ENCODE results near the gene SOX14.

Gene SOX14

DNA sequence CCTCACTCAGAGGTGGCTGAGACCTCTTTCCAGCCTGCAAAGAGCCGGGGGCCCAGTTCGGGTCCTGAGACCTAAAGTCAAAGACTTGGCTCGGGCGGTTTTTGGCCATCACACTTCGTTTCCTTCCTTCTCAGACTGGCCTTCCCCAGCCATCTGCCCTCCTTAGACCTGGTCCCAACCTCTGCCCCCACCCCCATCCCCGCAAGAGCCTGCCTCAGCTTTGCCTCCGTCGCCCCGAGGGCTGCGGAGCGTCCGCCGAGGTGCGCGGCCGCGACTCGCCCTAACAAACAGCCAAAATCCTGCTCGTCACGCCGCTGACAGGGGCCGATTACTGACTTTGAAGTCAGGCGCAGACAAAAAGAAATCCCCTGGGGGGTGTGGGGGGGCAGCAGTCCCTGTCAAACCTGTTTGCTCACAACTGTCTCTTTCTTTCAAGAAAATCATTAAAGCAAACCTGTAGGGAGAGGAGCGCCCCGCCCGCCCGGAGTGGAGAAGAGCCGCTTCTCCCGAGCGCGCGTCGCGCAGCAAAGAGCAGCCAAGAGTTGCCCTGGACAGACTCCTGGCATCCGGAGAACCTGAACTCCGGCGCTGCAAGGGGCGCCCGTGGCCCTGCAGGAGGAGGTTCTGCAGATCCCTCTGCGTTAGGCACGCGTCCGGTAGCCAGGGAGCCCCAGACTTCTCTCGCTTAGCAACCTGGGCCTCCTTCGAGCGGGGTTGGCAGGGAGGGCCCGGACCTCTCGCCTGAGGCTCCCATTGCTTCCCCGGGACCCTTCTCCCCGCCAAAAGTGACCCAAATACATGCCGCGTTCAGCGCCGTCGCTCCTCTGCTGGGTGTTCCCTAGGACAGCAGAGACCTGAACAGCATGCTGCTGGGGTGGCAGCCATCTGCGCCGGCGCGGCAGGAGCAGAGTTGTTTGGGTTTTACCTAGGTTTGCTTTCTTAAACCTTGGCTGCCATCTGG is 4.5 kb downstream of the SOX14 start:
- no peak for DNase-seq (ENCODE audit: low read depth)

- no peak for DNase-seq (ENCODE audit: low read depth)
These were observed 5.4 kb downstream of the SOX14 start for GRCh38 chr3:137769322-137770065.

DNA sequence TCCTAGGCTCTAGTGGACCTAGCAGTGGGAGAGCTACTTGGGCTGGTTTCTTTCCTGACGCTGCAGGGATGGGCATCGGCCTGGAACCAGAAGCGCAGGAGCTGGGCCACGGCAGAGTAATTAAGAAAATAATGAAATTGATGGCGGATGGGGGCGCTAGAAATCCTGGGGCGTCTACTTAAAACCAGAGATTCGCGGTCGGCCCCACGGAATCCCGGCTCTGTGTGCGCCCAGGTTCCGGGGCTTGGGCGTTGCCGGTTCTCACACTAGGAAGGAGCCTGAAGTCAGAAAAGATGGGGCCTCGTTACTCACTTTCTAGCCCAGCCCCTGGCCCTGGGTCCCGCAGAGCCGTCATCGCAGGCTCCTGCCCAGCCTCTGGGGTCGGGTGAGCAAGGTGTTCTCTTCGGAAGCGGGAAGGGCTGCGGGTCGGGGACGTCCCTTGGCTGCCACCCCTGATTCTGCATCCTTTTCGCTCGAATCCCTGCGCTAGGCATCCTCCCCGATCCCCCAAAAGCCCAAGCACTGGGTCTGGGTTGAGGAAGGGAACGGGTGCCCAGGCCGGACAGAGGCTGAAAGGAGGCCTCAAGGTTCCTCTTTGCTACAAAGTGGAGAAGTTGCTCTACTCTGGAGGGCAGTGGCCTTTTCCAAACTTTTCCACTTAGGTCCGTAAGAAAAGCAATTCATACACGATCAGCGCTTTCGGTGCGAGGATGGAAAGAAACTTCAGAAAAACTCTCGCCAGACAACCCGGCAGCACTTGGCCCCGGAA is 6.1 kb downstream of the SOX14 start:
- DNase-seq (ENCODE audit: low read depth), result no peak

DNA sequence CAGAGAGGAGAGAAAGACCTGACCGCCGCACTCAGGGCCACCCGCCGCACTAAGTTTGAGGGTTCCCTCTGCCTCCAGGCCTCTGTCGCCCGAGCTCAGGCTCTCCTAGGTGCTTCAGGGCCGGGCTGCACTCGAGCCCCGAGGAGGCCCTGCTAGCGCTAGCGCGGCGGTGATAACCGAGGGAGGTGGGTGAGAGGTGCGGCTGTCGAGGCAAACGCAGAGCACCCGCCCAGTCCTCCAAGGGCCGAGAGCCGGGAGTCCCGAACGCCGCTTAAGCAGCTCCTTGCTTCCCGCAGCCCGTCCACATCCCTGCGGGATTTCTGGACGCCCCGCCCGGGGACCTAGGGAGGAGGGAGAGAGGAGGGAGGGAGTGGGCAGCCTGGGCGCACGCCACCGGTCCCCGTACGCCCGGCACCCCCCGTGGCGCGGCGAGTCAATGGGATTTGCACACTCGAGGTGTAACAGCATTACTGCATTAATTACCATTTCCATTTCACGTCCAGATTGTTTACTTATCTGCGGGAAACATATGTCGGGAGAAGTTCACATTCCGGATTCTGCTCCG is 6.8 kb downstream of the SOX14 start:
- no peak for DNase-seq (ENCODE audit: low read depth)

GRCh38 chr3:137771401-137772213 is 7.5 kb downstream of the SOX14 start:
- no peak for DNase-seq (ENCODE audit: low read depth)

DNA sequence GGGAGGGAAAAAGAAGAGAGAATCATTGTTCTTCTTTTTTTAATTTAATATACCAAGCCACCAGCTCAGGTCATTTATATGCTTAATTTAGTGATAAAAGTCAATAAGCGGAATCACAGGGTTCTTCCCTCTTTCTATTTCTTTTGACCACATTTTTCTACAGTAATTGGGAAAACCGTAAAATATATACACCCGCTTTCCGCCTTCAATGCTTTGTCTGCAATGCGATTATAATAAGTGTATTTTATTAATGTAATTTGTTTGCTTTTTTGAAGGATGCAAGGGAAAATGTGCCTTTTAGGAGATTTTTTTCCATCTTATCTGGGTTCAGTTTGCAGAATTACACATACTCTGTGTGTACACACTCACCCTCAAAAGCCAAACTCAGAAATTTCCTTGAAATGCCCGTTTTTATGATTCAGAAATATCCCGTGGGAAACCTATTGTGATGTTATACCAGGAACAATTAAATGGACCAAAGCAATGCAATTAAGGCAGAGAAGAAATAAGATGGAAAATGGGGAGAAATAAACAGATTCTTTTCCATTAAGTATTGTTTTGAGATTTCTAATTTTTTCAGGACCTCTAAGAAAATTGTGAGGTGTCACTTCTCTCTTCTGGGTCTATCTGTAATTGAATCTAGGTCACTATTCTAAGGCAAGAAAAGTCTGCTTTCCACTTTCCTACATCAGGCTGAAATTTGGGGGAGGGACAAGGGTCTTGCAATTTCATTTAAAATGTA is 8.3 kb downstream of the SOX14 start:
- DNase-seq (ENCODE audit: low read depth), result no peak

- no peak for DNase-seq (ENCODE audit: low read depth)
These were observed 14.8 kb downstream of the SOX14 start for GRCh38 chr3:137778941-137779340.

GRCh38 chr3:137787529-137787928 is 23.4 kb downstream of the SOX14 start:
- DNase-seq (ENCODE audit: low read depth), result no peak

DNA sequence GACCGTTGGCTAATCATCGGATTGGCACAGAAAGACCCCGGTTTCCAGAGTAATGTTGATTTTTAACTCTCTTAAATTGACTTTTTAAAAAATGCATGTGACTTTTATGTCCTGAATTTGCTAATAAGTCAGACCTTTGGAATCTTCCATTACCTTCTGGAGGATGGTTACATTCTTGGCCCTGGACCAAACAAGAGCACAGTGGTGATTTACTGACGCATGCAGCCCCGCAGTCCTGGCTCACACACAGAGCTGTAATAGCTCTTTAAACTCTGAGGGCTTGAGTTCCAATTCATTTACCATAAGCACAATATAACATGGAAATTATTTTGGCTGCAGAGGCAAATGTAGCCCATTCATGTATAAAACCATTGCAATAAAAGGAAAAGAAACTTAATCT is 25.1 kb downstream of the SOX14 start:
- DNase-seq (ENCODE audit: low read depth), result no peak

- DNase-seq (ENCODE audit: low read depth), result no peak
These were observed 28.6 kb downstream of the SOX14 start for GRCh38 chr3:137792626-137793271.

DNA sequence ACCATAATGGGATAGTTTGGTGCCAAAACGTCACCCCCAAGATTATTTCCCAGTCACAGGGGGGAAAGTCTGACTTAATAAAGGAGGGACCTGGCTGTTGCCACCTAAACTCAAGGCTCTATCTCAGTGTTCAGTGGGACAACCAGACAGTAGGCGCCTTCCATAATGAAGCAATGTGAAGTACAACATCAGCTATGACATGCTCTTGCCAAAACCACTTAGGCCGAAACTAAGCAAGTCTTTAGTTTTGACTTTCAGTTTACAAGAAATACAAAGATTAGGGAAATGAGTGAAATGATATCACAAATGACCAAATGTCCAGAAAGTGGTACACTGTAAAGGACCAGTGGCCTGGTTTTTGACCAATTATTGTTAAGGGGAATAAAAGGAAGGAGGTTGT is 32.9 kb downstream of the SOX14 start:
- DNase-seq (ENCODE audit: low read depth), result no peak

- no peak for DNase-seq (ENCODE audit: low read depth)
These were observed 39.1 kb downstream of the SOX14 start for GRCh38 chr3:137803215-137803614.

GRCh38 chr3:137807998-137808397 is 43.9 kb downstream of the SOX14 start:
- no peak for DNase-seq (ENCODE audit: low read depth)

GRCh38 chr3:137809509-137809908 is 45.4 kb downstream of the SOX14 start:
- DNase-seq (ENCODE audit: low read depth), result no peak

DNA sequence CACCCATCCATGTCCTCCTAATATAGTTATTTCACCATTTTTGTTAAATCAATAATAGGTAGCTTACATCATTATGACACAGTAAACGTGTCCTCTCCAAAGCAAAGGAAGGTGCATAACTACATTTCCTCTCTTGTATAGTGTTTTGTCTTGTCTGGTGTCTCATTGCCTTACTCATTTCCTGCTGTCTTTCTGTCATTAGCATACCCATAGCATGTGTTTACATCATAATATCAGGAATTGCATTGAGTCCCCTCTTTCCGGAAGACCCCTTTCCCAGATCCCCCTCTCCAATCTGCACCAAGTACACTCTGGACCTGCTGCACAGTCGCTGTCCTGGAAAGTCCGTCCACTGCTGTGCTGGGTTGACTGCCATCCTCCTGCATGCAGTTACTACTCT is 47.9 kb downstream of the SOX14 start:
- DNase-seq (ENCODE audit: low read depth), result no peak

- no peak for DNase-seq (ENCODE audit: low read depth)
These were observed 51.1 kb downstream of the SOX14 start for GRCh38 chr3:137815251-137815650.
